Measurements from ENCODE around the gene PSMD2.
"Not testable (repeated sequence)": the region's sequence is repeated elsewhere in the genome, so short reads cannot be mapped to it uniquely, and the experiment has no call there.

PSMD2 gene

DNA sequence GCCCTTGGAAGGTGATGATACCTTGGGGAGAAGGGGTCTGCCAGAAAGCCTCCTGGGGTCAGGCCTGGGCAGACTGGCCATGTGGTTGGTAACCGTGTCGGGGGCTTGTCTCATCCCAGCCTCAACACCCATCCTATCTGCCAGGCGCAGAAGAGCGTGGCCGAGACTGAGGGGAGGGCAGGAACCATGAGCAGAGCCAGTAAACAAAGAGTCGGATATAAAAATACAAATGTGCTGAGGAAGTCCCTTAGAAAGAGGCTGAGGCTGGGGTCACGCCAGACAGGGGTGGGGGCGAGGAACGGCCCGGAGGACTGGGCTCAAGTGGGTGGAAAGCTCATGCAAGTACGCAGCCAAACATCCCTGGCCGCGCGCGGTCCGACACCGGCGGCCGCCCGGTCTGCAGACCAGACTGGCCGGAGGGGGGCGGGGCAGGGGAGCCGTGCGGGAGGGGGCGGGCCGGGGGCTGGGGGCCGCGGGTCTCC is 39.6 kb upstream of the PSMD2 start:
- DNase-seq (ENCODE audit: insufficient read length, low spot score) (no peak), FAIRE-seq (no peak)
- TF ChIP-seq, protein P1, sequence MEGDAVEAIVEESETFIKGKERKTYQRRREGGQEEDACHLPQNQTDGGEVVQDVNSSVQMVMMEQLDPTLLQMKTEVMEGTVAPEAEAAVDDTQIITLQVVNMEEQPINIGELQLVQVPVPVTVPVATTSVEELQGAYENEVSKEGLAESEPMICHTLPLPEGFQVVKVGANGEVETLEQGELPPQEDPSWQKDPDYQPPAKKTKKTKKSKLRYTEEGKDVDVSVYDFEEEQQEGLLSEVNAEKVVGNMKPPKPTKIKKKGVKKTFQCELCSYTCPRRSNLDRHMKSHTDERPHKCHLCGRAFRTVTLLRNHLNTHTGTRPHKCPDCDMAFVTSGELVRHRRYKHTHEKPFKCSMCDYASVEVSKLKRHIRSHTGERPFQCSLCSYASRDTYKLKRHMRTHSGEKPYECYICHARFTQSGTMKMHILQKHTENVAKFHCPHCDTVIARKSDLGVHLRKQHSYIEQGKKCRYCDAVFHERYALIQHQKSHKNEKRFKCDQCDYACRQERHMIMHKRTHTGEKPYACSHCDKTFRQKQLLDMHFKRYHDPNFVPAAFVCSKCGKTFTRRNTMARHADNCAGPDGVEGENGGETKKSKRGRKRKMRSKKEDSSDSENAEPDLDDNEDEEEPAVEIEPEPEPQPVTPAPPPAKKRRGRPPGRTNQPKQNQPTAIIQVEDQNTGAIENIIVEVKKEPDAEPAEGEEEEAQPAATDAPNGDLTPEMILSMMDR (IDR thresholded peaks at IDR 0.05; ENCODE audit: insufficient read depth, missing control alignments): no peak

DNA sequence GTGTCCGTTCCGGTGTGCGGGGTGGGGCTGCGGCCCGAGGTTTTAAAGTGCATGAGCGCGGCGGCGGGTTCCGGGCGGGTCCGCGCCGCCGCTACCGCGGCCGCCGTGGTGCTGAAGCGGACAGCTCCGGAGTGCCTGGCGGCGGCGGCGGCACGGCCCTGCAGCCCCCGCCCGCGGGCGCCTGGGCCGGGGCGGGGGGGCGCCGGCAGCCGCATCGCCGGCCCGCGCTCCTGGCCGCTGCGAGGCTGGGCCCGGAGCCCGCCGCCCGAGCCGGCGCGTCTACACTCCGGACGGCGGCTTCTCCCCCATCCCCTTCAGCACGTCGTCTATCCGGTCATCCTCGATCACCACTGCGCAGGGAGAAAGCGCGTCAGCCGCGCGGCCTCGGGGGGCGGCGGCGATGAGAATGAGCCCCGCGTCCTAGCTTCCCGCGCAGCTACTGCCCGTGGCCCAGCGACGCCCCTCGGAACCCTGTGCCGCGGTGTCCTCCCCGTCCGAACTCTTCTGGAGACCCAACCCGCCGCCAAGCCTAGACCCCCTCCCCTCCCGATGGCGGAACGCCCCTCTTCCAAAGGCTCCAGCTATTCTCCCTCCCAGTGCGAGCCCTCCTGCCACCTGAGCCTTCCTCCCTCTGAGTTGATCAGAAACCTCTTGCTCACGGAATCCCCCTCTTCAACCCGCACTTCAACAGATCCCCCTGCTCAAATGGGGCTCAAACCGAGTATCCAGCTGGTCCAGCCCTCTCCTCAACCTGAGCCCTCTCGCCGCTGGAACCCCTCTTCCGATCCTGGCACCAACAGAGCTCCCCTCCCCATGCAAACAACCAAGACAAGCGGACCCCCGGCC is 38.9 kb upstream of the PSMD2 start:
- TF ChIP-seq, protein P1 (IDR thresholded peaks at IDR 0.05; ENCODE audit: insufficient read depth, missing control alignments): no peak
- DNase-seq (ENCODE audit: insufficient read length, low spot score): no peak
- no peak for FAIRE-seq

DNA sequence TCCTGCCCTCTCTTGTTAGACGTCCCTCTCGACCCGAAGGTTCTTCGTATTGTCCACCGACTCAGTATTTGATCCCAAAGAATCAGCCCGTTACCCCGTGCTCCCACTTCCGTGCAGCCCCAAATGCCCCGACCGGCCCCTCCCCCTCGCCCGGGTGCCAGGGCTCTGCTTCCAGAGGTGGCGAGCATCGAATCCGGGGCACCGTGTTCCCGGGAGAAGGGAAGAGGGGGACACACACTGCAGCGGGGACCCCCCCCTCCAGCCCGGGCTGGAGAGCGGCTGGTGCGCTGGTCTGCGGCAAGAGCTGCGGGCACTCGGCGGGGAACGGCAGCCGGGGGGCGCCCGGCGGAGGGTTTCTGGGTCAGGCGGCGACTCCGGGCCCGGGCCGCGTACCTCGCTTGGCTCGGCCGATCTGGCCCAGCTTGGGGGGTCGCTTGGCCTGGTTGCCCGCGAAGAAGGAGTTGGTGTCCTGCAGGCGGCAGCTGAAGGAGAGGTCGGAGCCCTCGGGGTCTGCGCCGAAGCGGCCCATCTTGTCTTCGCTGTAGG is 38.2 kb upstream of the PSMD2 start:
- DNase-seq (ENCODE audit: insufficient read length, low spot score) (no peak), FAIRE-seq (no peak)
- TF ChIP-seq, protein P1 (IDR thresholded peaks at IDR 0.05; ENCODE audit: insufficient read depth, missing control alignments): no peak

DNA sequence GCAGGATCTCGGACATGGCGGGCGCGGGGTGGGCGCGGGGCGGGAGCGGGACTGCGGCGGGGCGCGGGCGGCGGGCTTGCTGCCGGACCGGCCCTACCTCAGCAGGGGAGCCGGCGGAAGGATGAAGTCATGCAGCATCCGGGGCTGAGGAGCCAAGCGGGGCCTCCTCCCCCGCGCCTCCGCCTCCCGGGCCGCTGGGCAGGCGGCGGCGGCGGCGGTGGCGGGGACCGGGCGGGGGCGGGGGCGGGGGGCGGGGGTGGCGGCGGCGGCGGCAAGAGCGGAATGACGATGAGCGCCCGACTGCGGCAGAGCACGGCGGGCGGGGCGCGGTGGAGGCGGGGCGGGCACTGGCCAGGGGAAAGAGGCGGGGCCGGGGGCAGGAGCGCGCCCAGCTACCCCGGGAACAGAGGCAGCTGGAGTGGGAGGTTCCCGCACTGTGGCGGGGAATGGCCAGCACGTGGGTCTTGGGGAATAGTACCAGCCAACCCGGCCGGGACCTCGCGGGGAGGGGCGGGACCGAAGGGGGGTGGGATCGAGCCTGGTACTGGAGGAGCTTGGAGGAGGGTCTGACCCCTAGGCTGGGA is 37.7 kb upstream of the PSMD2 start, which contains the start of gene CAMK2N2:
Gene CAMK2N2 (minus strand): TSS at position 284 of the 584 bp plus-strand sequence. CDS start 268 bp downstream, at position 16.
- FAIRE-seq (no peak), DNase-seq (ENCODE audit: insufficient read length, low spot score) (no peak)
- TF ChIP-seq, protein P1 (IDR thresholded peaks at IDR 0.05; ENCODE audit: insufficient read depth, missing control alignments): no peak

DNA sequence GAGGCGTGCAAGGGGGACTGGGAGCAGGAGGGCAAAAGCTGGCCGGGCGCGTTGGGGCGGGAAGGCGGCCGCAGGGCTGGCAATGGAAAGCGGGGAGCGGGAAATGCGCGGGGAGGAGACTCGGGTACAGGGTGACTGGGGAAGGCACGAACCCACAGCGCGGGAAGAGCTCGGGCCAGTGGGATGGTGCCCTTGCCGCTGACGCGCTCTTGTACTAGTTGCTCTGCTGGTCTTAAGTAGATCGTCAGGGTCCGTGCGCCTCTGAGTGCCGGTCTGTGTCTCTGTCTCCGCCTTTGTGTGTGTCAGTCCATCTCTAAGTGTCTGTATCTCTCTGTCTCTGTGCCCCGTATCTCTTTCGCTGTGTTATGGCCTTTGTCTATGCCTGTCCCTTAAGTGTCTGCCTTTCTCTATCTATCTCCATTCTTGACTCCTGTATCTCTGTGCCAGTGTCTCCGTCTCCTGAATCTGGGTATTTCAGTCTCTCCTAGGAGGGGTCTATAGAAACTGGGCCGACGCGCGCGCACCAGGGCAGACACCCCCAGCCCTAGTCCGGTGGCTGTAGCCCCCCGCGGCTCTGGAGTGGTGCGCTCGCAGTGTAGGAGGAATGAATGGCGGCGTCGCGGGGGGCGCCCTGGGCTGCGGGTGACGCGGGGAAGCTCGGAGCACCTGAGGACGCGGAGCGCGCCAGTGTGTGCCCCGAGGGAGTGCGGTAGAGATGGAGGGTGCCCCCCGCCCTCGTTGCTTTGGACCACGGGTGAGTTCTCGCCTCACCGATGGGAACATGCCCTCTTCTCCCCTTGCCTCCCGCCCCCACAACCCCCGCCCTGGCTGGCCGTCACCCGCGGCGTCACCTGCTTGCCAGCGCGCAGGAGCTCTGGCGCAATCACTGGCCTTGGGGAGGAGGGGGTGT is 36.9 kb upstream of the PSMD2 start:
- DNase-seq (ENCODE audit: insufficient read length, low spot score) (no peak), FAIRE-seq (no peak)
- TF ChIP-seq, protein P1 (IDR thresholded peaks at IDR 0.05; ENCODE audit: insufficient read depth, missing control alignments): no peak

DNA sequence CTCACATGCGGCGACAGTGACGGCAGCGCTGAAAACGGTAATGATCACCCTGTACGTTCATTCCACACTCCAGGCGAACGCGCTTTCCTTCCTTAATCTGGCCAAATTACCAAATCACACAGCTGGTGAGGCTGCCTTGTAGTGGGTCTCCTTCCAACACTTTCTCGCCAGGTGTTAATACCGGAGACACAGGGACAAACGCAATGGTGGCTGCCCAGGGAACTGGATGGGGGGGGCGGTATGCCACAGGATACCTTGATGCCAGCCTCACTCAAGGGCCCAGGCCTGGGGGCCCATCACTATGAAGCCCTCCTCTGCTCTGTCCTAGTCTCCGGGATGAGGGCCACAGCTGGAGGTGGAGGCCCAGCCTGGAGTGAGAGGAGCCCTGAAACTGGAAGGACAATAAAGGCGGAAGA is 36.3 kb upstream of the PSMD2 start:
- FAIRE-seq (no peak), DNase-seq (ENCODE audit: insufficient read length, low spot score) (no peak)
- TF ChIP-seq, protein P1 (IDR thresholded peaks at IDR 0.05; ENCODE audit: insufficient read depth, missing control alignments): no peak

DNA sequence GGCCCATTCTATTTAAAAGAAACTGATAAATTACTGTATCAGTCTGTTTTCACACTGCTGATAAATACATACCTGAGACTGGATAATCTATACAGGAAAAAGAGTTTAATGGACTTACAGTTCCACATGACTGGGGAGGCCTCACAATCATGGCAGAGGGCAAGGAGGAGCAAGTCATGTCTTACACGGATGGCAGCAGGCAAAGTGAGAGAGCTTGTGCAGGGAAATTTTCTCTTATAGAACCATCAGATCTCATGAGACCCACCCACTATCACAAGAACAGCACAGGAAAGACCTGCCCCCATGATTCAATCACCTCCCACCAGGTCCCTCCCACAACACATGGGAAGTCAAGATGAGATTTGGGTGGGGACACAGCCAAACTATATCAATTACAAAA is 31.8 kb upstream of the PSMD2 start:
- not testable (repeated sequence) for FAIRE-seq; DNase-seq (ENCODE audit: insufficient read length, low spot score)

All from D721Med (cell line).